Measurements from ENCODE around the gene DBN1. TPM values are rescaled to one million over a fixed set of nuclear protein-coding genes. Genes with fewer than 3 reads are reported as not detected.
A peak's percentile ranks its signal among the peaks of the same experiment; 100 is the strongest.

Gene DBN1
- total RNA-seq = 41.5 TPM

- no peak for DNase-seq (ENCODE audit: low spot score)
These were observed at the start of gene DBN1 for GRCh38 chr5:177473443-177474001. DBN1 (minus strand) TSS chr5:177473634; CDS start chr5:177473521, 113 bp downstream.

- no peak for DNase-seq (ENCODE audit: low spot score)
These were observed 47.6 kb upstream of the DBN1 start for GRCh38 chr5:177520916-177521513.

GRCh38 chr5:177520271-177520670, 46.8 kb upstream of the DBN1 start:
- no peak for DNase-seq (ENCODE audit: low spot score)

DNA sequence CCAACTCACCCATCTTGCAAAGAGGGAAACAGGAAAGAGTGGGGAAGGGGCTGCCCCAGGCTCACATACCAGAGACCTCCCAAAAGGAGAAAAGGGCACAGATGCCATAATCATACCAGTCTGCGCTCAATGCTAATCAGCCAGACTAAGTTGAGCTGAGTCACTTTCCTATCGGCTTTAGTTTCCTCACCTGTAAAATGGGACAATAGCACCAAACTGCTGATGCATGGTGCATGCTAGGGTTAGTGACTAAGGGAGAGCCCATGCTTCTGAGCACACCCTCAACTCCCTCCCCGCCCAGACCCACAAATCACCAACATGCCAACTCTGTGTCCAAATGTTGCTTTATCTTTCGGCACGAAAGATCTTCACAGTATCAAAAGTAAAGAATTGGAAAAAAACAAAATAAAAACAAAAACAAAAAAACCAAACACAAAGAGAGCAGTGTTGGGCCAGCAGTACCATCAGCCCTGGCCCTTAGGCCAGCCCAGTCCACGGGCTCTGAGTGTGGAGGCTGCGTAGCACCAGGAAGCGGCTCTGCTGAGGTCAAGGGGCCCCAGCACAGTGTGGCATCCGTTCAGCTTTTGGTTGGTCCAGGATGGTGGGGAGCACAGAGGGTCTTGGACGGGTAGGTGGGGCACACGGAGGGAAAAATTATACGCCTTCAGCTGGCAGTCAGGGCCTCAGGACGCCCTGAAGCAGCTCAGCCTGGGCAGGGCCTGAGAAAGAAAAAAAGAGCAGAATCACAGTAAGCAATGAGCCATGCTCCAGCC, 46.2 kb upstream of the DBN1 start:
- no peak for DNase-seq (ENCODE audit: low spot score)

- peak; percentile 98 for DNase-seq (ENCODE audit: low spot score)
These were observed 43.5 kb upstream of the DBN1 start, which contains the start of gene DDX41 for GRCh38 chr5:177516601-177517568. DDX41 (minus strand) TSS chr5:177516961; CDS start chr5:177516945, 16 bp downstream.

DNA sequence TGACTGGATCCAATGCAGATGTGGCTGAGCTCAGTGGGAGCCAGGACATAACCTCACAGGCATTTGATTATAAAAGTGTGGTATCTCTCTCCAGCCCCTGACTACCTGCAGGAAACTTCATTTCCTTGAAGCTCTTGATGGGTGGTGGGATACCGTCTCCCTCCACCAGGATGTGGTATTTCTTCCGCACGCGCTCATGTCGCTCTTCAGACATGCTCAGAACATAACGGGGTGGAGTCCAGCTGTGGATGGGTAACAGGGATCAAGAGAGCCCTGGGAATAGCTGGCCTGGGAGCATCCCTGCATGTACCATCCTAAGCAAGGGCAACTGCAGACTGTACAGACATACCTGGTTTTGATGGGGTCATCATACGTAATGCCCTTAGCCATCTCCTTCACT, 42.1 kb upstream of the DBN1 start:
- no peak for DNase-seq (ENCODE audit: low spot score)

DNA sequence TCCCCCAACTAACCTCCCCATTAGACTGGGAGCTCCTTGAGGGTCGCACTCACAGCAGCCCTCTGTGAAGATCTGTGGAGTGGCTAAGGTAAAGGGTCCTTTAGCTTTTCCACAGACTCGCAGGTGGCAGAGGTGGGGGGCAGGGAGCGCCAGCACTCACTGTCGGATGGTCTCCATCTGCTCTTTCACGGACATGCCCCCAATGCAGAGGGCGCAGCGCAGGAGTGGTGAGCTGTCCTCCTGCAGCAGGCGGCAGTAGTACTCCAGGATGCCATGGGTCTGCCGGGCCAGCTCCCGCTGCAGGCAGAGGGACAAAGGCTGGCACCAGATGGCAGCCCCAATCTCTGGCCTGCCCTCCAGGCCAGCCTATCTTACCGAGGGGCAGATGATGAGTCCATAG, 41.1 kb upstream of the DBN1 start:
- DNase-seq (ENCODE audit: low spot score) = no peak

- no peak for DNase-seq (ENCODE audit: low spot score)
These were observed 40.1 kb upstream of the DBN1 start for GRCh38 chr5:177513500-177513899.

DNA sequence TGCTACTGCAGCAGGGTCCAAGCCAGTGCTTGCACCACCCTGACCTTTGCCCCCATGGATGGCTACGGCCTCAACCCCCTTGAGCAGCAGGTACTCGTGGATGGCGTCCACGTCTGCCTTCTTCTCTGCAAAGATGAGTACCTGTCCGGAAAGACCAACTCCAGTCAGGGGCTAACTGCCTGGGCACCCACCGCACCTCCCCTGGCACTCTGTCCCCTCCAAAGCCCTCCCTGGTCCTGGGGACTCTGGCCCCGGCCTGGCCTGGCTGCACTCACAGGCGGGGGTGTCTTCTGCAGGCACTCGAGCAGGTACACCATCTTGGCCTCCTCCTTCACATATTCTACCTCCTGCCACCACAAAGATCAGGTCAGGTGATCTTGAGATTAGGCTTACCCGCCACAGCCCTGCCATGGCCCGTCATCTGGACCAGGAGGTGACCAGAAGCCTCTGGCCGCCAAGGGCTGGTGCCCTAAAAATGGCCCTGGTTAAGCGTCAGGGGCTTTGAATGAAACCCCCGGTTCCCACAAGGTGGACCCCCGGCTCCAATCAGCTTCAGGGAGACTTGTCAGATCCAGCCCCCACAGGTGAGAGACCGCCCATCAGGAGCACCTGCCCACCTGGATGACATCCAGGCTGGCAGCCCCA, 39.4 kb upstream of the DBN1 start:
- no peak for DNase-seq (ENCODE audit: low spot score)

DNA sequence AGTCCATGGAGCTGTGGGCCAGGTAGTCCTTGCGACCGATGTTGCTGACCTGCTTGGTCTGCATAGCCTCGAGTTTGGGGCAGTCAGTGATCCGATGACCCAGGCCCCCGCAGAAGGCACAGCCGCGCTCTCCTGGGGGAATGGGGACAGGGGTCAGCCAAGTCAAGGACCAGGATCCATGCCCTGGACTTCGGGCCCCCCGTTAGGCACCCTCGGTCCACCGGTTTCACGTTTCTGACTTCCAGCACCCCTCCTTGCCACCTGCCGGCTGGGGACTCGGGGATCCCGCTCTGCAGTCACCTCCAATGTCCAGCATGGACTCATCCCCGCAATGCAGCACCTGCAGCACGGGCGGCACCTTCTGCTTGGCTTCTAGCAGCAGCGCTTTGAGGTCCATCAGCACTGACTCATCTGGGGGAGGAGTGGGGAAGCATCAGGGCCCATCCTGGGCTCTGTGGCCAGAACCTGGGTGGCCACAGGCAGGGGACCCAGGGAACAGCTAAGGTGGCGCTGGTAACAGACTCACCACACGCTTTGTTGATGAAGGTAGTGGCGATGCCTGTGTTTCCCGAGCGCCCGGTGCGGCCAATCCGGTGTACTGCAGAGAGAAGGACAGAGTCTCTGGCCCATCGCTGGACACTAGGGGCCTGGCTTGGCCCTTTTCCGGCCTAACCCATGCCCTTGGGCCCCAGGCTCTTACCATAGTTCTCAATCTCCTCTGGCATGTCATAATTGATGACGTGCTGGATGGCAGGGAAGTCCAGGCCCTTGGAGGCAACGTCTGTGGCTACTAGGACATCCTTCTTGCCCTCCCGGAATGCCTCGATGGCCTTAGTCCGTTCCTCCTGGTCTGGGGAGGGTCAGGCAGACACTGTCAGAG, 38.6 kb upstream of the DBN1 start:
- DNase-seq (ENCODE audit: low spot score) = no peak

DNA sequence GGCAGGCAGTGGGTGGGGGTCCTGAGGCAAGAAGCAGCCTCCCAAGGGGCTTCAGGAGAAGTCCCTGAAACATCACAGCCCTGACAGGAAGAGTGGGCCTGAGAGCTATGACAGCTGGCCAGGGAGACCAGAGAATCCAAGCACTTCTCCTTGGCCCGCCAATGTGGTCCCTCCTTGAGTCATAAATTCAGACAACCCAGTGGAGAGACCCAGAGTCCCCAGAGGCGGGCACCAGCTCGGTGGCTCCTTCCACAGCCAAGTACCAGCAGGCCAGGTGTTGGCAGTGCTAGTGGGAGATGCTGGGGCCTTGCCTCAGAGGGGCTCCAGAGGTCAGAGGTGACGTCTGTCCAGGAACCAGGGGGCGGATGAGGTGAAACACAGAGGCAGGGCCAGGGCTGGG, 37.7 kb upstream of the DBN1 start:
- DNase-seq (ENCODE audit: low spot score) = no peak

- DNase-seq (ENCODE audit: low spot score) = no peak
These were observed 37.2 kb upstream of the DBN1 start for GRCh38 chr5:177510567-177511053.

GRCh38 chr5:177509991-177510566, 36.6 kb upstream of the DBN1 start:
- no peak for DNase-seq (ENCODE audit: low spot score)

GRCh38 chr5:177509381-177509951, 36.0 kb upstream of the DBN1 start, which contains the start of gene DOK3:
DOK3 (minus strand) TSS chr5:177509826; CDS start chr5:177509540, 286 bp downstream.
- DNase-seq (ENCODE audit: low spot score) = no peak

GRCh38 chr5:177508837-177509236, 35.4 kb upstream of the DBN1 start:
- DNase-seq (ENCODE audit: low spot score) = no peak

DNA sequence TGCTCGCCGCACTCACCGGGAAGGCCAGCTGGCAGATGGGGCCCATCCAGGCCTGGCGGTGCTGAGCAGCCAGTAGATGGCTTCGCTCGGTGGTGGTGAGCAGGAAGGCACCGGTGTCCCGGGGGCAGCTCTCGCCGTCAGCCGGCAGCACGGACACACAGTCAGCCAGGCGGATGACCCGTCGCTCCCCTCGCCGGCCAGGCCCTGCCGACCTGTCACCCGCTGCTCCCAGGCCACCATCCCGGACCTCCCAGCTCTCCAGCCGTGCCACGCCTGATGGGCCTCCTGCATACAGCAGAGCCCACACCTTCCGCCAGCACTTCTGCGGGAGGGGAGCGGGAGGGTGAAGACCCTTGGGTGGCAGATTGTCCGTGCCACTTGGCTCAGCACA, 34.8 kb upstream of the DBN1 start:
- no peak for DNase-seq (ENCODE audit: low spot score)

- DNase-seq (ENCODE audit: low spot score) = no peak
These were observed 34.3 kb upstream of the DBN1 start for GRCh38 chr5:177507596-177508220.

GRCh38 chr5:177507165-177507564, 33.7 kb upstream of the DBN1 start:
- DNase-seq (ENCODE audit: low spot score) = no peak

DNA sequence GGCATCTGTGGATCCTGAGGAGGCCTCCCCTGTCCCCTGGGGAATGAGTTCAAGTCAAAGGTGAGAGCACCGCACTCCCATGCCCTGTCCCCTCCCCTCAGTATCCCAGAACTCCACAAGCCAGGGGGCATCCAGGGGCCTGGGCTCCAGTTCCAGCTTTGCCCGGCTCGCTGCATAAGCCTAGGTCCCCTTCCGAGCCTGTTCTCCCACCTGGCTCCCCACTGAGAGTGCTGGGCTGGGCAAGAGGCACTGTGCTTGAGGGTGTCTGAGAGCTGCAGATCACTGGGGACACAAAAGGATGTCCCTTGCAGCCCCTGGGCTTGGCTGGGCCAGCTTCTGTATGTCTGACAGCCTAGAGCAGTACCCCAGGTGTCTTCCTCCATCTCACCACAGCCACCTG, 31.6 kb upstream of the DBN1 start:
- DNase-seq (ENCODE audit: low spot score) = no peak

All from ureter (tissue), 1 donor.